ENCODE measurements around the gene HNRNPLL.

GRCh38 chr2:38528534-38528933 lies 74.2 kb downstream of the HNRNPLL start:
- TF ChIP-seq ZBED4 (CRISPR knock-in tag; IDR thresholded peaks at IDR 0.05; ENCODE audit: borderline replicate concordance) (no peak), EP300 (IDR thresholded peaks at IDR 0.05; ENCODE audit: low read depth in 2 of 2, low read length in 2 of 2) (no peak), EP300 (CRISPR knock-in tag; IDR thresholded peaks at IDR 0.05; ENCODE audit: borderline replicate concordance) (no peak), SMARCE1 (IDR thresholded peaks at IDR 0.05; ENCODE audit: borderline replicate concordance) (no peak), STAT5B (CRISPR knock-in tag; IDR thresholded peaks at IDR 0.05) (no peak), POLR2A (IDR thresholded peaks at IDR 0.05; ENCODE audit: insufficient read depth in 1 of 2, low read depth in 2 of 2, low read length in 2 of 2) (no peak), CTCF (CRISPR knock-in tag; IDR thresholded peaks at IDR 0.05) (no peak), ZNF547 (CRISPR knock-in tag; IDR thresholded peaks at IDR 0.05) (no peak), FOXP4 (CRISPR knock-in tag; IDR thresholded peaks at IDR 0.05) (no peak), NFIC (IDR thresholded peaks at IDR 0.05; ENCODE audit: low read length) (no peak), NFYB (CRISPR knock-in tag; IDR thresholded peaks at IDR 0.05) (no peak), JARID2 (CRISPR knock-in tag; IDR thresholded peaks at IDR 0.05; ENCODE audit: insufficient replicate concordance) (no peak)
